ENCODE results near the gene C14orf180.

Gene C14orf180

DNA sequence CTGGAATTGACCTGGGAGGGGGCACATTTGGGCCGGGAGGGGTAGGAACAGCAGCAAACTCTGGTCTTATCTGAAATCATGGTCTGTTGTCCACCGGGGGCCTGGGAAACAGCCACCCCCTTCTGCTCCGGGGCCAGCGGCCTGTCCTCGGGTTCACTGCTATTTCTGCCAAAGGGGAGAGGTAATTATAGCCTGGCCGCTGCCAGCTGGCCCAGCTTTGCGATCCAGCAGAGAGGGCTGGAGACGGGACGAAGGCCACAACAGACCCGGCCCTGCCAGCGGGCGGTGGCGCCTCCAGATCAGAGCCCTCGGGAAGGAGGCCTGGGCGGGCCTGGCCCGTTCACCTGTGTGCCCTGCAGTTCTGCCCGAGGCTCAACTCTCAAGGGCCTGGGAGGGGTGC lies at the start of gene C14orf180:
Gene C14orf180, plus strand, starts transcription at position 258 of the 400 bp plus-strand sequence. CDS start 6,667 bp downstream, outside the sequence.
- H3K4me3 Mint-ChIP-seq = no peak within 1 kb of the TSS
- no peaks in the 10 kb centered on the region for H3K4me1 Mint-ChIP-seq
- H3K36me3 Mint-ChIP-seq = no peaks in the 10 kb centered on the region
- H3K9me3 Mint-ChIP-seq = no peaks in the 10 kb centered on the region
- DNase-seq (ENCODE audit: low spot score in 2 of 2) (no peak), ATAC-seq (no peak)
- H3K27ac Mint-ChIP-seq = no peak within 1 kb of the TSS

DNA sequence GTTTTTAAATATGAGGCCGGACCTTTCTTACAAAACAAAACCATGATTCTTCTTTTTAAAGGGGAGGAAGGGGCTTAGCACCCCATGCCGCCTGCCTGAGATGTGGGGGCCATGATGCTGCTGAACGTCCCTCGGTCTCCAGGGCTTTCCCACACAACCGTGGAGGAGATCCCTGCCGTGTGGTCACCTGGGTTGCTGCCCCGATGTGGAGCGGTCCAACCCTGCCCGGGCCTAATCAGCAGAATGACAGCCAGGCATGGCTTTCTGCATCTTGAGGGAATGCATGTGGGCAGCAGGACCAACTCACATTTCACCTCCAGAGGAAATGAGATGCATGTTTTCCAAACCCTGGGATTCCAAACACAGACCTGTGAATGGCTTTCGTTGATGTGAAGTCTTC lies 48.9 kb upstream of the C14orf180 start:
- Mint-ChIP-seq H3K4me1 (peaks cover 12% of the 10 kb centered on the region), H3K36me3 (no peaks in the 10 kb centered on the region), H3K4me3 (no peak overlapping the region), H3K27ac (no peak overlapping the region), H3K9me3 (peaks cover 20% of the 10 kb centered on the region)
- no peak for ATAC-seq
- no peak for DNase-seq (ENCODE audit: low spot score in 2 of 2)

DNA sequence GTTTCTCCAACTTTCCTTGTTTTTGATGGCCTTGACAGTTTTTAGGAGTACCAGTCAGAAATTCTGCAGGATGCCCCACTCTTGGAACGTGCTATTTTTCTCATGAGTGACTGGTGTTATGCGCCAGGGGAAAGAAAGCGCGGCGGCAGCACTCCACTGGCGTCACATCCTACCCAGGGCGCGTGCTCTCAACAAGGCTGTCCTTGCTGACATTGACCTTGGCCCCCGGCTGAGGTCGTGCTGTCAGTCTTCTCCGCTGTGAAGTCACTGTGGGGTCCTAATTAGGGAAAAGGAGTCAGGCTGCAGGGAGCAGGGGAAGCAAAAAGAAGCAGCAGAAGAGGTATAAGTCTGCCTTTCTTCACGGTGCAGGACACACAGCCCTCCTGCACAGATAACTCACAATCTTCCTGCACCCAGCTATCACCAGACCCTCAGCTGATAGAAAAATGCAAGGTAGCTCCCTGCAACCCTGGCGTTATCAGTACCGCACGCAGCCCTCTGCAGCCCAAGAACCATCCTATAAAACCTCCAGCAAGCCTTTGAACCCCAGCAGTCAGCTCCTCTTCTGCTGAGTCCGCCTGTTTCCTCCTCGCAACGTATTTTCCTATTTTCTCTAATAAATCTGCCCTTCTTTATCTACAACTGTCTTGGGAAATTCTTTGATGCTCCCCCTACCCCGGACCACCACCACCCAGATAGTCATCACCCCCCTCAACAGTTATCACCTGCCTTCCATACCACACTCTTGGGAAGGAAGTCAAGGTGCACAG lies 48.0 kb upstream of the C14orf180 start:
- Mint-ChIP-seq H3K9me3 (peaks cover 20% of the 10 kb centered on the region), H3K4me1 (peaks cover 12% of the 10 kb centered on the region), H3K36me3 (no peaks in the 10 kb centered on the region), H3K4me3 (no peak overlapping the region), H3K27ac (no peak overlapping the region)
- no peak for DNase-seq (ENCODE audit: low spot score in 2 of 2)
- ATAC-seq = no peak

DNA sequence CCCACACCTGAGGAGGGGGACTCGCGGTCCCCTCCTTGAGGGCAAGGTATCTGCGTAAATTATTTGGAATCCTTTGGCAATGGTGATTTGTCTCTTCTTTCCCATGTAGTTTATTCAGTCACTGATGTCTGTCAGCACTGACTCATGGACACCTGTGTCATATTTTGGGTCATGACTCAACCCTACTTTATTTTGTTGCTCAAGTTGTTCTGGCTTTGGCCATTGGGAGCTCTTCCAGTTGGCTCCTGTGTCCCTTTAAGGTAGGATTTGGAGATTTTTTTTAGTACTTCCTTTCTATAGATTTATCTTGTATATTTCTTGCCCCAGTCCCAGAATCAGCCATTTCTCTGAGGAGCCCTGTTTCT lies 47.4 kb upstream of the C14orf180 start:
- Mint-ChIP-seq H3K36me3 (no peaks in the 10 kb centered on the region), H3K4me1 (peaks cover 7% of the 10 kb centered on the region), H3K27ac (no peak overlapping the region), H3K9me3 (peaks cover 14% of the 10 kb centered on the region), H3K4me3 (no peak overlapping the region)
- ATAC-seq (no peak), DNase-seq (ENCODE audit: low spot score in 2 of 2) (no peak)

DNA sequence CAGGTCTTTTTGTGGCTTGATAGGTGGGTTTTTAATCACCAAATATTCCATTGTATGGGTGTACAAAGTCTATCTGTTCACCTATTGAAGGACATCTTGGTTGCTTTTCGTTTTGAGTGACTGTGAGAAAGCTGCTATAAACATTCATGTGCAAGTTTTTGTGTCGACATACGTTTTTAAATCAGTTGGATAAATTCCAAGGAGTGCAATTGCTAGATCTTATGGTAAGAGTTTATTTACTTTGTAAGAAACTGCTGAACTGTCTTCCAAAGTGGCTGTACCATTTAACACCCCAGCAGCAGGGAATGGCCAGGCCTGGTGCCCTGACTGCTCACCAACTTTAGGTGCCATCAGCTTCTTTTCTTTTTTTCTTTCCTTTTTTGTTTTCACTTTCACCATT lies 45.5 kb upstream of the C14orf180 start:
- Mint-ChIP-seq H3K36me3 (no peaks in the 10 kb centered on the region), H3K27ac (no peak overlapping the region), H3K4me3 (no peak overlapping the region), H3K4me1 (no peaks in the 10 kb centered on the region), H3K9me3 (peaks cover 2% of the 10 kb centered on the region)
- DNase-seq (ENCODE audit: low spot score in 2 of 2) (no peak), ATAC-seq (no peak)

DNA sequence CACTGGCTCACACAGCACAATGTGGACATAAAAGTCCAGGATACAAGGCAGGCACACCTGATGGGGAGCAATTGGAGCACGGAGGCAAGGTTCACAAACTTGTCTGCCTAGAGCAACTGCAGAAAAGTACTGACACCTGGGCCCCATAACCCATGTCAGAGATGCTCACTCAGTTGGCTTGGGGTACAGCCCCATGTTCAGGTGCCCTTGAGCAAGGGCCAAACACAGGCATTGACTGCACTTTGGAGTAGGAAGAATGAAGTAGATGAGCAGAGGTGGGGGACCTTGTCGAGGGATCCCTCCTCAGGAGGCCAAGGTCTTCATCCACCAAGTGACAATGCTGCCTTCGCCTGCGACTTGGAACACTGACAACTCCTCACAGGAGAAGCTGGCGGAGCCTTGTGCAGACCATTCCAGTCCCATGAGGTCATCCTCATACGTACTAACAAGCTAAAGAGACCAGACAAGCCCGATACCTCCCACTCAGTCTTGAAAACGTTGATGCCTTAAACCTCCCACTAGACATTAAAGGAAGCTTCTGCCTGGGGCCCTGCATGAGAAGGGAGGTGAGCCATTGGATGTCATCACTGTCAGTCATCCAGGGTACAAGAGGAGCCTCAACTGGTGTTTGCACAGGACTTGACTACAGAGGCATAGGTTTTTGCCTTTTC lies 42.5 kb upstream of the C14orf180 start:
- Mint-ChIP-seq H3K9me3 (peaks cover 2% of the 10 kb centered on the region), H3K27ac (no peak overlapping the region), H3K4me1 (no peaks in the 10 kb centered on the region), H3K36me3 (no peaks in the 10 kb centered on the region), H3K4me3 (no peak overlapping the region)
- ATAC-seq (no peak), DNase-seq (ENCODE audit: low spot score in 2 of 2) (no peak)

DNA sequence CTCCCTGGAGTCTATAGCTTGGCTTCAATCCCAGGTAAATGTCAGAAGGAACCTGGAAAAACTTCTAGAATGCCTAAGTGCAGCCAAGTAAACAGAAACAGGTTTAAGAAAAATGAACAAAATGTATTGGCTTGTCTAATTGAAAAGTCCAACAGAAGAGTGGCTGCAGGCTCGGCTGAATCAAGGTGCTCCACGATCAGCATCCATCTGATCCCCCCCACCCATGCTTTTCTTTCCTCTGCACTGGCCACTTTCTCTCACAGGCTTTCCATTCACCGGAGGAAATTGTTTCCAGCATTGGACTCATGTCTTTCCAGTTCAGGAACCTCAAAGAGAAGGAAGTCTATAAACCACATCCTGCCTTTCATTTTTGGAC lies 42.0 kb upstream of the C14orf180 start:
- DNase-seq (ENCODE audit: low spot score in 2 of 2) (no peak), ATAC-seq (no peak)
- no peak overlapping the region for H3K4me3 Mint-ChIP-seq
- H3K9me3 Mint-ChIP-seq = peaks cover 2% of the 10 kb centered on the region
- H3K27ac Mint-ChIP-seq = no peak overlapping the region
- H3K36me3 Mint-ChIP-seq = no peaks in the 10 kb centered on the region
- no peaks in the 10 kb centered on the region for H3K4me1 Mint-ChIP-seq

DNA sequence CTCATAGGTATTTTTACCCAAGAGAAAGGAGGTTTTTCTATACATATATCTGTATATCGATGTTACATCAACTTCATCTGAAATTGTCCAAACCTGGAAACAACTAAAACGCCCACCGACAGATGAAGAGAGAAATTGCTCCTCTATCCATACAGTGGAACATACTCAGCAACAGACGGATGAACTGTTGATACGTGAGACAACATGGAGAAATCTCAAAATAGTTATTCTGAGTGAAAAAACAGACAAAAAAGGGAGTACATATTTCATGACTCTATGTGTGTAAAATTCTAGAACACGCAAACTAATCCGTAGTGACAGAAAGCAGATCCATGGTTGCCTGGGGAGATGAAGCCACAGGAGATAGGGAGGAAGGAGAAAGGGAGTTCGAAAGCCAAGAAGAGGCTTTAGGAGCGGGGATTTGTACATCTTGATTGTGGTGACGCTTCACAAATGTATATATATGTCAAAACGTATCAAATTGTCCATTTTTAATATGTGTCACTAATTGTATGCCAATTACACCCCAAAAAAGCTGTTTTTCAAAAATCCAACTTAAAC lies 37.6 kb upstream of the C14orf180 start:
- Mint-ChIP-seq H3K4me1 (no peaks in the 10 kb centered on the region), H3K36me3 (no peaks in the 10 kb centered on the region), H3K4me3 (no peak overlapping the region), H3K27ac (no peak overlapping the region), H3K9me3 (no peaks in the 10 kb centered on the region)
- ATAC-seq = no peak
- no peak for DNase-seq (ENCODE audit: low spot score in 2 of 2)

DNA sequence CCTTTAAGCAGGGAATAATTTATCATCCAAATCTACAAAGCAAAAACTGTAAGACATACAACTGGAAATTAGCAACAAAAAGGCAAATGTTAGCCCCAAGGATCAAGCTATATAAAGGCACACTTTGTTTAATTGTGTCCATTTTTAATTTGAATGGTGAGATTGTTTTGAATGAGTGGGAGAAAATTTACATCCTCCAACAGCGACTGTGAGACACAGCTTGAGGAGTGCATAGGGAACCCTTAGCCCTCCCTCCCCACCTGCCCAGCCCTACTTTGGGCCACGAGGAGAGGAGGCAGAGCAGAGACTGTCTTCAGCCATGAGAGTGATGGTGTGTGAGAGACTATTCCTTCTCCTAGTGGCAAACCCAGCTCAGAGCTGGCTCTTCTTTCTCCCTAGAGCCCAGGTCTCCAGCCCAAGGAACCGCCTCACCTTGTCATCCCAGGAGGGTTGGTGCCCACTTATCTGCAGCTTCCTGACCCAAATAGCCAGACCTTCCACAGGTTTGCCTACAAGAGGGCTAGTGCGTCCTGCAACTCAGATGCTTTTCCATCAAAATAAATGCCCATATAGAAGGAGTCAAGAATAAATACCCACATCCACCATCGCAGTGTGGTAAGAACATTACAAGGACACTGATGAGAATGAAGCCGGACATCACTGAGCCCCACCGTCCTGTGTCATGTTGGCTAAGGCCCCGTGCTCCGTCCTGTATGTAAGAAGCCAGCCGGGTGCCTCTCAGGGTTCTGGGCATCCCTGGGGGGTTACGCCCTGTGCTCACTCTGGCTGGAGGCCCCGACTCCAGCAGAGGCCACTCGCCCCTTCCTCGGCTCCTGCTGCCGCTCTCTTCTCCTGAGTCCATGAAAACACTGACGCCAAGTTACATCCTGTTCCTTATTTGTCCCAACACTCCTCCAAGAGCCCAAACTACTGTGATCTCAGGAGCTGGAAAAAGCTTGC lies 36.4 kb upstream of the C14orf180 start:
- Mint-ChIP-seq H3K4me1 (no peaks in the 10 kb centered on the region), H3K4me3 (no peak overlapping the region), H3K9me3 (no peaks in the 10 kb centered on the region), H3K27ac (no peak overlapping the region), H3K36me3 (no peaks in the 10 kb centered on the region)
- ATAC-seq (no peak), DNase-seq (ENCODE audit: low spot score in 2 of 2) (no peak)

DNA sequence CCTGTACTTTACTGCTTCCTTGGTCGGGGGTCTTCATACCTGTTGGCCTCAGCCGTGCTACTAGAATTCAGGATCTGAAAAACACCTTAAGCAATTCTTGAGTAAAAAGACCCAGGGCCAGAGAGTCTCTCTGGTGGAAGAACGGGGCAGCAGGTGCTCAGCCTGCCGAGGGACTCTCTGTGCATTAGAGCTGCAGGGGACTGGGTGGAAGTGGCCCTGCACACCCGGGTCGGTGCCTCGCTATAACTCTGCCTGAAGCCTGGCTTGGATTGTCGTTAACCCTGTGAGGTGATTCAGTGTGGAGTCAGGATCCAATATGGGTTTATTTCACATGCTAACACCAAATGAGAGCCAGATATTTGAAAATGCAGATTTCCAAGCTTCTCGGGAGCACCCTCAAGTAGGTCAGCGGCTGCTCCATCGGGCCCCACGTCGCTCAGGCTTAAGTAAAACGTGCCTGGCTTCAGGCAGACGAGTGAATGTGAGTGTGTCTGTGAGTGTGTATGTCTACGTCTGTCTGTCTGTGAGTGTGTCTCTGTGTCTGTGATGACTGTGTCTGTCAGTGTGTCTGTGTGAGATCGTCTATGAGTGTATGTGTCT lies 35.1 kb upstream of the C14orf180 start:
- H3K27ac Mint-ChIP-seq = no peak overlapping the region
- DNase-seq (ENCODE audit: low spot score in 2 of 2) = no peak
- no peaks in the 10 kb centered on the region for H3K9me3 Mint-ChIP-seq
- ATAC-seq = no peak
- H3K4me1 Mint-ChIP-seq = no peaks in the 10 kb centered on the region
- no peak overlapping the region for H3K4me3 Mint-ChIP-seq
- H3K36me3 Mint-ChIP-seq = no peaks in the 10 kb centered on the region

DNA sequence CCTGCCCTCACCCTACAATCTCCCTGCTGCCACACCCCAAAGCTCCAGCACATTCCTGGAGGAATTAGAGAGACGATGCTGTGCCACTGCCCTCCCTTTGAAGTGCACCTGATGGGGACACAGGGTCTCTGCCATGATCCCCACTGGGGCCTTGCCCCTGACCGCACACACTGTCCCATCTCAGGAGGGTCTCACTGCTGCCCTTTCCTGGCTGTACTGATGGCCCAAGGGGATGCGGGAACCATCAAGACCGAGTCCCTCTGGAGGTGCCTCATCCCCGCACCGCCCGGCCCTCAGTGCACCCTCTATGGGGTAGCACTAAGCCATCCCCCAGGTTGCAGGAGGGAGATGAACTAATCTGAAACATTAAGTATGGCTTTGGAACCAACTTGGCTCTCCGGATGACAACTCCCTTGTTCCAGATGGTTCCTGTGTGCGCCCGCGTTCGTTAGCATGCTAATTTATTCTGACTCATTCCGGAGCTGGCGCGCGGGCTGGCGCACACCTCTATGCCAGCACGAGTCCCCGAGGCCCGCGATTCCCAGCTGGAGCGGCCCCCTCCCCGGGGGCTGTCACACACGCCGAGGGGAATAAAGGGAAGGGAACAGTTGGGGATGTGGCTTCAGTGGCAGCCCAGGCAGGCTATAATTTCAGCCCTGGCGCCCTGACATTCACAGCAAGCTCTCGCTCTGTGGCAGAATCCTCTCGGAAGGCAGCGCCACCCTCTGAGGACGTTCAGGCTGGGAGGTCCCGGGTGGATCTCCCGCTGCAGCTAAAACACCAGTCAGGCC lies 34.2 kb upstream of the C14orf180 start:
- H3K4me1 Mint-ChIP-seq = no peaks in the 10 kb centered on the region
- no peaks in the 10 kb centered on the region for H3K36me3 Mint-ChIP-seq
- DNase-seq (ENCODE audit: low spot score in 2 of 2) (no peak), ATAC-seq (no peak)
- H3K27ac Mint-ChIP-seq = no peak overlapping the region
- no peaks in the 10 kb centered on the region for H3K9me3 Mint-ChIP-seq
- H3K4me3 Mint-ChIP-seq = no peak overlapping the region

DNA sequence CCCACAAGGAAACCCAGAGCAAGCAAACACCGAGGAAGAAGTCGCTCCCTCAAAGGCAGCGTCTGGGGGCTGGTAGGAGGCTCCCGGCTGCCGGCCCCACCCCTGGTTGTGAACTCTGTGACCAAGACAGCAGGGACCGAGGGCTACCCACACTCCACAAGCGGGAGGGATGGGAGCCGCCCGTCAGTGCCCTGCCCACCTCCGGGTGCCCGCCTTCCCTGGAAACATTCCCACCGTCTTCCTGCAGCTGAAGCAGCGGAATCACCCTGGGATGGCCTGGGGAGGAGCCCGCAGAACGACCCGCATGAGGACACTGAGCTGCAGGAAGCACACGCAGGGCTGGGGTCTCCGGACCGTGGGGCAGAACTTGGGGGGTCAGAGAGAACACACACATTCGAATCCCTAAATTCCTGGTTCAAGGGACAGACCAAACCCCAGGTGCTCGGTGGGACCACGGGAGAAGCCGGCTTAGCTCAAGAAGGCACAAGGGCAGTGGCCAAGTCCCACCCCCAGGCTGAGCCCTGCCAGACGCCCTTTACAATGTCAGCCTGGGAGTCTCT lies 33.5 kb upstream of the C14orf180 start:
- no peak overlapping the region for H3K27ac Mint-ChIP-seq
- ATAC-seq = no peak
- DNase-seq (ENCODE audit: low spot score in 2 of 2) = no peak
- H3K36me3 Mint-ChIP-seq = no peaks in the 10 kb centered on the region
- H3K4me1 Mint-ChIP-seq = no peaks in the 10 kb centered on the region
- H3K9me3 Mint-ChIP-seq = no peaks in the 10 kb centered on the region
- H3K4me3 Mint-ChIP-seq = no peak overlapping the region

DNA sequence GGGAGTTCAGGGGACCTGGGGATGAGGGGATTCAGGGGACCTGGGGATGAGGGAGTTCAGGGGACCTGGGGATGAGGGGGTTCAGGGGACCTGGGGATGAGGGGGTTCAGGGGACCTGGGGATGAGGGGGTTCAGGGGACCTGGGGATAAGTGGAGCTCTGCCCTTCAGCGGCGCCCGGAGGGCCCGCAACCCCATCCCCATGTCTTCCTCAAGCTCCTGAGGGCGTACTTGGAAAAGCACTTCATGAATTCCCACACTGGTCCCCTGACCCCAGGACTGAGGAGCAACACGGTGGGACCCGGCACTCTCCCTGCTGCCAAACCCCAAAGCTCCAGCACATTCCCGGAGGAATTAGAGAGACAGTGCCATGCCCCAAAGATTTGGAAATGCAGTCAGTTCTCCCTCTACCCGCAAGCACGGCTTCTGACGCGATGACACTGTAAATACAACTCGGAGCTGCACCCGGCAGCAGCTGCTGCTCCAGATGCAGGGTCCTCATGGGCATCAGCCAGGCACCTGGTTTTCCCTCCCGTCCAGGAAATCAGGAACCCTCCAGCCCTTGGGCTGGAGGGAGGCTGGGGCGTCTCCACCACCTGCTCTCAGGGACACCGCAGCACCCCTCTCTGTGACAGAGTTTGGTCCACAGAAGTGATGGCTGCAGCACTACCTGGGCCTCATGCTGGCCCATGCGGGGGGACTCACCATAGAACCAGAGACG lies 32.8 kb upstream of the C14orf180 start:
- Mint-ChIP-seq H3K27ac (no peak overlapping the region), H3K4me1 (no peaks in the 10 kb centered on the region), H3K4me3 (no peak overlapping the region), H3K36me3 (no peaks in the 10 kb centered on the region), H3K9me3 (no peaks in the 10 kb centered on the region)
- no peak for DNase-seq (ENCODE audit: low spot score in 2 of 2)
- no peak for ATAC-seq

Measured in stimulated activated effector memory CD8-positive, alpha-beta T cell treated with anti-CD3 and anti-CD28 coated beads, Interleukin-12 subunit alpha, Interleukin-12 subunit beta, amount 100 ng/mL, for 72 hours (primary cell).